Osteocyte (in vitro differentiated cells): Measurements from ENCODE around the gene SCPEP1. TPM values are rescaled to one million over a fixed set of nuclear protein-coding genes. Genes with fewer than 3 reads are reported as not detected.

Experiments
- DNase-seq: peaks from one replicate; pipeline ENCODE4 v3.0.0; 2021; ENCODE audit warnings: mixed read lengths; ENCODE audit not compliant: unreplicated experiment; ENCODE audit errors: extremely low spot score
- H3K27ac Mint-ChIP-seq: one replicate; pipeline ENCODE4 v1.8.0; 2021; ENCODE audit warnings: mild to moderate bottlenecking, mixed read lengths; ENCODE audit not compliant: unreplicated experiment
- H3K27me3 Mint-ChIP-seq: one replicate; pipeline ENCODE4 v1.8.0; 2021; ENCODE audit warnings: mixed read lengths; ENCODE audit not compliant: unreplicated experiment
- H3K36me3 Mint-ChIP-seq: one replicate; pipeline ENCODE4 v1.8.0; 2021; ENCODE audit warnings: mixed read lengths; ENCODE audit not compliant: unreplicated experiment
- H3K4me1 Mint-ChIP-seq: one replicate; pipeline ENCODE4 v1.8.0; 2021; ENCODE audit warnings: mixed read lengths; ENCODE audit not compliant: unreplicated experiment
- H3K4me3 Mint-ChIP-seq: one replicate; pipeline ENCODE4 v1.8.0; 2021; ENCODE audit warnings: mild to moderate bottlenecking, moderate library complexity, mixed read lengths; ENCODE audit not compliant: unreplicated experiment
- H3K9me3 Mint-ChIP-seq: one replicate; pipeline ENCODE4 v1.8.0; 2021; ENCODE audit warnings: mixed read lengths; ENCODE audit not compliant: unreplicated experiment
- total RNA-seq: library from RNA; stranded (reverse); gene quantifications from 2 replicates; pipeline ENCODE4 v1.2.1, GENCODE V29; 2021
- TF ChIP-seq, protein P1 (sequence below): fragments of 200-600 bp; sonication (generic); IDR thresholded peaks from 2 replicates; pipeline ENCODE4 v1.5.0; 2021; ENCODE audit warnings: antibody characterized with exemption, mild to moderate bottlenecking, moderate library complexity

SCPEP1 gene
- total RNA-seq, 1 donor from 2014 or later, result 68.9 TPM

DNA sequence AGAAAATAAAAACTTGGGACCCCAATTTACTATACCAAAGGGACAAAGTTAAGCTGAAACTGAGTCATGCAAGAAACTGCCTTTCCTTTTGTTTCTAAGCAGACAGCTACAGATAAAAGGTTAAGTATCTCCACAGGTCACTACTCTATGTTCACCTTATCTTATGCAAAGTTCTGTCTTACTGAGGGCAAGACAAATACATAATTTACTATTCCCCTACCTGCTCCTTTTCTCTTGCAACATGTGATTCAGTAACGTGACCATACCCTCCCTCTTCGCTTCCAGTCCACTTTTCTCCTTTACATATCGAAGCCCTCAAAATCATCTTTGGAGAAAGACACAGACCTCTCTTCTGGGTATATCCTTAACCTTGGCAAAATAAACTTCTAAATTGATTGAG is 42.3 kb downstream of the SCPEP1 start:
- no peak for DNase-seq
- Mint-ChIP-seq H3K4me3 (no peak overlapping the region), H3K27me3 (peaks cover 28% of the 10 kb centered on the region), H3K9me3 (no peaks in the 10 kb centered on the region), H3K36me3 (no peaks in the 10 kb centered on the region), H3K27ac (no peak overlapping the region), H3K4me1 (peaks cover 13% of the 10 kb centered on the region)
- TF ChIP-seq, protein P1, sequence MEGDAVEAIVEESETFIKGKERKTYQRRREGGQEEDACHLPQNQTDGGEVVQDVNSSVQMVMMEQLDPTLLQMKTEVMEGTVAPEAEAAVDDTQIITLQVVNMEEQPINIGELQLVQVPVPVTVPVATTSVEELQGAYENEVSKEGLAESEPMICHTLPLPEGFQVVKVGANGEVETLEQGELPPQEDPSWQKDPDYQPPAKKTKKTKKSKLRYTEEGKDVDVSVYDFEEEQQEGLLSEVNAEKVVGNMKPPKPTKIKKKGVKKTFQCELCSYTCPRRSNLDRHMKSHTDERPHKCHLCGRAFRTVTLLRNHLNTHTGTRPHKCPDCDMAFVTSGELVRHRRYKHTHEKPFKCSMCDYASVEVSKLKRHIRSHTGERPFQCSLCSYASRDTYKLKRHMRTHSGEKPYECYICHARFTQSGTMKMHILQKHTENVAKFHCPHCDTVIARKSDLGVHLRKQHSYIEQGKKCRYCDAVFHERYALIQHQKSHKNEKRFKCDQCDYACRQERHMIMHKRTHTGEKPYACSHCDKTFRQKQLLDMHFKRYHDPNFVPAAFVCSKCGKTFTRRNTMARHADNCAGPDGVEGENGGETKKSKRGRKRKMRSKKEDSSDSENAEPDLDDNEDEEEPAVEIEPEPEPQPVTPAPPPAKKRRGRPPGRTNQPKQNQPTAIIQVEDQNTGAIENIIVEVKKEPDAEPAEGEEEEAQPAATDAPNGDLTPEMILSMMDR, result no peak

DNA sequence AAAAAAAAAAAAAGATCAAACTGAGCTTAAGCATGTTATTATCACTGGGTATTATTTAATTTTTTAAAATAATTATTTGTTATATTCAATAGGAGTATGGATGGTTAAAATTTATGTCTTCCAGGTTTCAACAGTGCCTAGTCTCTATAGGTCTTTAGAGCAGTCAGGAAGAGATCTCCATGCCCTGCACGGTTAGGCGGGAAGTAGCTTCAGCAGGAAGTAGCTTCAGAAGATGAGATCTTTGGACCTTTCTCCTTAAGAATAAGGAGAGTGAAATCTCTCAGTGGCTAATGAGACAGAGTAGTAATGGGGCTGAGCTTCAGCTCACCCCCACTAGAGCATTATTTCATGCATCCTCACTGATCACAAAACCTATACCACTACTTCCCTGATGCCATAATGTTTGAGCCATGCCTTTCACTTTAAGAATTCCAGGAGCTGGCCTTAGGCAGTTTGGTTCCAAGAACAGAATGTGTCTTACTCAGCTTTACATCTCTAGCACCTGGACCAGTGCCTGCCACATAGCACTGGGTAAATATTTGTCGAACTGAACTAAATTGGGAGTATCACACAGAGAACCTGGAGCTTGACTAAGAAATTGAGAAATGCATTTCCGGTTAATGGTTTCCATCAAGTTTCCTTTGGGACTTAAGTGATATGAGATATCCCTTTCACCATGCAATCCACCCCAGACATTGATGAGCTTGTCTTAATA is 43.5 kb downstream of the SCPEP1 start:
- Mint-ChIP-seq H3K9me3 (no peaks in the 10 kb centered on the region), H3K4me3 (no peak overlapping the region), H3K27ac (no peak overlapping the region), H3K4me1 (peaks cover 11% of the 10 kb centered on the region), H3K36me3 (no peaks in the 10 kb centered on the region), H3K27me3 (peaks cover 32% of the 10 kb centered on the region)
- DNase-seq, result no peak
- TF ChIP-seq, protein P1, result no peak

DNA sequence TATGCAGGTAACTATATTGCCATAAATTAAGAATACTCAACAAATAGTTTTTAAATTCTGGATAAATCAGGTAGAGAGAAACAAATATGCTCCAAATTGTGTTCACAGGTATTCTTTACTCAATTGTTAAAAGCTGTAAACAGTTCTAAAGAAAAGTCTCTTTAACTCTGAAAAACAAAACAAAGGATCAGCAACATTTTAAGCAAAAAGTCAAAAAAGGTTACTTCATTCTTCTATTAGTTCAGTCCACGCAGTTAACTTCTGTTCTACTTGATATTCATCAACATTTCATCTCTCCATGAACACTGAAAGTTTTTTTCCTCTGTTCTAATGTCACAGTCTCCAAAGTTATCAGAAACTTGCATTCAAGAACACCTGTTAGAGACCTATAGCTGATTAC is 47.9 kb downstream of the SCPEP1 start:
- DNase-seq, result no peak
- TF ChIP-seq, protein P1, result no peak
- H3K27ac Mint-ChIP-seq, result no peak overlapping the region
- no peak overlapping the region for H3K4me3 Mint-ChIP-seq
- H3K4me1 Mint-ChIP-seq, result no peaks in the 10 kb centered on the region
- H3K36me3 Mint-ChIP-seq, result no peaks in the 10 kb centered on the region
- H3K27me3 Mint-ChIP-seq, result peaks cover 22% of the 10 kb centered on the region
- H3K9me3 Mint-ChIP-seq, result no peaks in the 10 kb centered on the region

DNA sequence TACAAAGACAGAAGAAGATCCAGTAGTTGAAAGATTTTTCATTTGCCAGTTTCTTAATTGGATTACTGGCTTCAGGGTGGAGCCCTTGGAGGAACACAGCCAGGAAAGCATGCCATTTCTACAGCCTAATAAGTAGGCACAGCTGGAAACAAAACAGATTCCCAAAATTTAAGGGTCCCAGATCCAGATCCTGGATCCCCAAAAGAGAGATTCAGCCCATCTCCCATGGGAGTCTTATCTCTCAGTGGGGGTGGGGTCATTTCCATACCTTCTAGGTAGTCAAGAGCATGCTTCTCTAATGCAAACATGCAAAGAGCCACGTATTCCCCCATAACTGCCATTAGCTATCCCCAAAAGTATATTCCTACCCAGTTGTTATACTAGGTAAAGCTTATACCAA is 49.9 kb downstream of the SCPEP1 start:
- no peaks in the 10 kb centered on the region for H3K9me3 Mint-ChIP-seq
- TF ChIP-seq, protein P1, result no peak
- H3K27me3 Mint-ChIP-seq, result peaks cover 15% of the 10 kb centered on the region
- H3K4me1 Mint-ChIP-seq, result peaks cover under 1% of the 10 kb centered on the region
- no peaks in the 10 kb centered on the region for H3K36me3 Mint-ChIP-seq
- no peak overlapping the region for H3K4me3 Mint-ChIP-seq
- H3K27ac Mint-ChIP-seq, result no peak overlapping the region
- no peak for DNase-seq

DNA sequence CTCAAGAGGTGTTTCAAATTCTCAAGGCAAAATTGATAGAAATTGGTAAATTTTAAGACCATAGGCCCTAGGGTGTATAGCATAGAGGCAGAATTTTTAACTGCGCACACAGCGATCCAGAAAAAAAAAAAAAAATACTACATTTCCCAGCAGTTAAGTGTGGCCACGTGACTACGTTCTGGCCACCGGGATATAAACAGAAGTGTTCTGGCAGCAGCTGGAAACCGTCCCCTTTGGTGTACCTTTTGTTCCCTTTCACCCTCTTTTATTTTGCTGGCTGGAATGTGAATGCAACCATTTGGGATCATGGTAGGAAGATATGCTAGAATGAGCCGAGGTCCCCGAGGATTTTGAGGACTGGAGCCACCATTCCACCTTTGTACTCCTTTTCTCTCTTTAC is 54.4 kb downstream of the SCPEP1 start:
- Mint-ChIP-seq H3K4me1 (peaks cover 9% of the 10 kb centered on the region), H3K36me3 (no peaks in the 10 kb centered on the region), H3K27me3 (peaks cover 18% of the 10 kb centered on the region), H3K9me3 (no peaks in the 10 kb centered on the region), H3K4me3 (no peak overlapping the region), H3K27ac (no peak overlapping the region)
- DNase-seq, result no peak
- TF ChIP-seq, protein P1, result no peak
